Measurements from ENCODE around the gene IL23R. TPM values are rescaled to one million over a fixed set of nuclear protein-coding genes. Genes with fewer than 3 reads are reported as not detected.

The IL23R gene
- total RNA-seq, 4 donors from 2014 or later = under 0.01 to 0.22 TPM; not detected in 2

- 21 to 28% methylated on average over 4 of the region's 4 CpGs for WGBS, 2 donors
- TF ChIP-seq POLR2A (IDR thresholded peaks at IDR 0.05) (no peak), CTCF (IDR thresholded peaks at IDR 0.05) (peak in 1 of 6 experiments; percentile 5)
- DNase-seq = no peak
- no peak overlapping the region for H3K27ac ChIP-seq
- H3K4me3 ChIP-seq = no peak overlapping the region
- no peaks in the 10 kb centered on the region for H3K9me3 ChIP-seq
- peaks cover 0 to 9% (median 0%) of the 10 kb centered on the region in 3 donors for H3K4me1 ChIP-seq
- intact Hi-C loops (cut with DNase I) = no loop called here
- H3K36me3 ChIP-seq = no peaks in the 10 kb centered on the region
- H3K27me3 ChIP-seq = no peaks in the 10 kb centered on the region
These were observed 95.4 kb downstream of the IL23R start for GRCh38 chr1:67261680-67262079.

GRCh38 chr1:67262735-67263134 is 96.5 kb downstream of the IL23R start:
- DNase-seq = no peak
- intact Hi-C loops (cut with DNase I) = no loop called here
- Histone ChIP-seq H3K27ac (no peak overlapping the region), H3K9me3 (no peaks in the 10 kb centered on the region), H3K27me3 (no peaks in the 10 kb centered on the region), H3K4me1 (no peaks in the 10 kb centered on the region), H3K4me3 (no peak overlapping the region), H3K36me3 (no peaks in the 10 kb centered on the region)
- WGBS, 2 donors = 73 to 85% methylated on average over 5 of the region's 5 CpGs
- TF ChIP-seq CTCF (IDR thresholded peaks at IDR 0.05) (no peak), POLR2A (IDR thresholded peaks at IDR 0.05) (no peak)

- intact Hi-C loops (cut with DNase I) = no loop called here
- H3K4me3 ChIP-seq = no peak overlapping the region
- no peaks in the 10 kb centered on the region for H3K9me3 ChIP-seq
- no peak for TF ChIP-seq POLR2A (IDR thresholded peaks at IDR 0.05)
- TF ChIP-seq CTCF (IDR thresholded peaks at IDR 0.05) = no peak
- no peak overlapping the region for H3K27ac ChIP-seq
- DNase-seq = no peak
- no peaks in the 10 kb centered on the region for H3K4me1 ChIP-seq
- no peaks in the 10 kb centered on the region for H3K27me3 ChIP-seq
- no peaks in the 10 kb centered on the region for H3K36me3 ChIP-seq
These were observed 97.9 kb downstream of the IL23R start for GRCh38 chr1:67264152-67264551.

DNA sequence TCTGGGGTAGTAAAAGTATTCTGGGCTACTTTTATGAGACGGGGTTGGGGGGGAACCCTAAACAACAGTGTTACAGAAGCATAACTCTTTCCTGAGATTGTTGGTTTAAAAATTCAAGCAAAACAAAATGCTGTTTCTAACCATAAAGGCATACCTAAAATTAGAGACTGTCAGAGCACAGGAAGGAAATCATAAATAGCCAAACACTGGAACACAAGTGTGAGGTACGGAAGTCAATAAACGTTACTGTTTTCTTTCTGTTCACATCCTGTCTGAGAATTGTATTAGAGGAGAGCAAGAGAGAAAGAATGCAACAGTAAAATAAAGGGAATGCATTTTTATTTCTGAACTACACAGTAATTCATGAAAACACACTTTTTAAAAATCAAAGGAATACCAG is 98.6 kb downstream of the IL23R start:
- H3K27me3 ChIP-seq = no peaks in the 10 kb centered on the region
- no peak for TF ChIP-seq POLR2A (IDR thresholded peaks at IDR 0.05)
- TF ChIP-seq CTCF (IDR thresholded peaks at IDR 0.05) = no peak
- H3K27ac ChIP-seq = no peak overlapping the region
- H3K4me3 ChIP-seq = no peak overlapping the region
- no peaks in the 10 kb centered on the region for H3K4me1 ChIP-seq
- intact Hi-C loops (cut with DNase I) = no loop called here
- DNase-seq = no peak
- no peaks in the 10 kb centered on the region for H3K36me3 ChIP-seq
- 57 to 65% methylated on average over 3 of the region's 3 CpGs for WGBS, 2 donors
- H3K9me3 ChIP-seq = no peaks in the 10 kb centered on the region

- intact Hi-C loops (cut with DNase I) = no loop called here
- Histone ChIP-seq H3K27me3 (no peaks in the 10 kb centered on the region), H3K9me3 (peaks cover 0 to 9% (median 0%) of the 10 kb centered on the region in 3 donors), H3K27ac (no peak overlapping the region), H3K36me3 (no peaks in the 10 kb centered on the region), H3K4me1 (no peaks in the 10 kb centered on the region), H3K4me3 (no peak overlapping the region)
- no peak for DNase-seq
- 78% methylated on average over 3 of the region's 3 CpGs for whole genome bisulfite sequencing, 2 donors
- TF ChIP-seq CTCF (IDR thresholded peaks at IDR 0.05) = no peak
- TF ChIP-seq POLR2A (IDR thresholded peaks at IDR 0.05) = no peak
These were observed 102.8 kb downstream of the IL23R start for GRCh38 chr1:67269061-67269460.
